ENCODE data around the gene HS6ST1.

DNA sequence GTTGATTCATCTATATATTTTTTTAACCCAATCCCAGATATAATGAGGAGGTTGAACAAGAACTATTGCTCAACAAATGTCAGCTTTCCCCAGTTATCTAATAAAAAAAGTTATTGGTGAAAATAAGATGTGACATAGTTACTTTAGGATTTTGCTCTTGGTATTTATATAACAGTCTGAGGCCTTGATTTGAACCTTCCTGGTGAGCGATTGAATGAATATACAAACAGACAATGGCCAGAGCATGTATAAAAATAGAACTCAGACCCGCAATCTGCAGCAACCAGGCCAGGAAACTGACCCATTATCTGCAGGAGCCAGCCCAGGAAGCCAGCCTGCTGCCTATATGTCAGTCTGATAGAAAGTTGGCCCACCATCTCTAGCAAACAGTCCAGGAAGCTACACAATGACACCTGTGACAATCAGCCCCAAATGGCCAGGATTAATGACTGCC lies 81.6 kb downstream of the HS6ST1 start:
- TF ChIP-seq CTCF (IDR thresholded peaks at IDR 0.05), result no peak
- no peak for TF ChIP-seq POLR2A (IDR thresholded peaks at IDR 0.05)

All from adrenal gland (tissue), 5 donors.